Neural progenitor cell (in vitro differentiated cells): ENCODE results near the gene ZSCAN10.

Source experiments
- EZH2 ChIP-seq: fragments of 200-600 bp; sonication (generic); IDR thresholded peaks from 2 replicates; pipeline ENCODE4 v1.6.1; 2017; ENCODE audit warnings: antibody characterized with exemption, mild to moderate bottlenecking, moderate library complexity
- EZH2phosphoT487 ChIP-seq: fragments of 200-600 bp; sonication (generic); IDR thresholded peaks from 2 replicates; pipeline ENCODE4 v1.6.1; 2017; ENCODE audit warnings: antibody characterized with exemption
- TF ChIP-seq, protein P1 (sequence below): fragments of 200-600 bp; sonication (generic); IDR thresholded peaks from 2 replicates; pipeline ENCODE4 v1.5.1; 2017; ENCODE audit warnings: antibody characterized with exemption, mild to moderate bottlenecking

DNA sequence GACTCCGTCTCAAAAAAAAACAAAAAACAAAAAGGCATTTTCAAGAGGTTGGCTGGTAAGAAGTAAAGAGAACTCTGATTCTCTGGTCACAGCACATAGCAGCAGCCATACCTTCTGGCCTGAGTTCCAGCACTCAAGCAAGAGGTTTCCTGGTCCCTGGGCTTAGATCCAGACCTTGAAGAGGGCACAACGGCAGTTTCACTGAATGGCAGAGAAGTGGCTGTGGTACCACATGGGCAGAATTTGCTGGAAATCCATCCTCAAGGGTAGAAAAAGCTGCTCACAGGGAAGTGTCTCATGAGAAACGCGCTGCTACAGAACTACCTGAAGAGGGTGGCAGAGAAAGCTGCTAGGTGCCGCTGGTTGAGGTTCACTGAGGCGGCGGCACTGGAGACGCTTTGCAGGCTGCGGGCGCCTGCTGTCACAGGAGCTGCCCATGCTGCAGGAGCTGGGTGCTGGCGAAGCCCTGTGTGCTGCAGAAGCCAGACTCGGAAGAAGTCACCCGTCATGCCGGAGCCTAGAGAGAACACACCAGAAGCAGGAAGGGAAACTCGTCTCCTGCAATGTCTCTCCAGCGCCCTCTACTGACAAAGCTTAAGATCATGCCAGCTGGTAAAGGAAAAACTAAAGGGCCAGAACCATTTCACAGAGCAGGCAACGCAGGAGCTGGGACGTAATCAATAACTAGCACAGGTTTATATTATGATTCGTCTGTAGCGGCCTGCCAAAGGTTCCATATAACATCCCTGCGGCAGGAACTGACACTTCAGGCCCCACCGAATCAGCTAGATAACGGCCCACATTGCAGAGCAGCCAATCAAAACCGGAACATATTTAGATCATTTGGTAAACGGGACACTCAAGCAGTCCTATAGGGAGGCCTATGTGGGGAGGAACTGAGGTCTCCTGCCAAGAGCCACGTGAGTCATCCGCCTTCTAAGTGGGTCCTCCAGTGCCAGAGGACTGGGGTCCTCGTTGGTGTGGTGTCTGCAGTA is 30.3 kb upstream of the ZSCAN10 start:
- TF ChIP-seq EZH2 = no peak
- TF ChIP-seq, protein P1, sequence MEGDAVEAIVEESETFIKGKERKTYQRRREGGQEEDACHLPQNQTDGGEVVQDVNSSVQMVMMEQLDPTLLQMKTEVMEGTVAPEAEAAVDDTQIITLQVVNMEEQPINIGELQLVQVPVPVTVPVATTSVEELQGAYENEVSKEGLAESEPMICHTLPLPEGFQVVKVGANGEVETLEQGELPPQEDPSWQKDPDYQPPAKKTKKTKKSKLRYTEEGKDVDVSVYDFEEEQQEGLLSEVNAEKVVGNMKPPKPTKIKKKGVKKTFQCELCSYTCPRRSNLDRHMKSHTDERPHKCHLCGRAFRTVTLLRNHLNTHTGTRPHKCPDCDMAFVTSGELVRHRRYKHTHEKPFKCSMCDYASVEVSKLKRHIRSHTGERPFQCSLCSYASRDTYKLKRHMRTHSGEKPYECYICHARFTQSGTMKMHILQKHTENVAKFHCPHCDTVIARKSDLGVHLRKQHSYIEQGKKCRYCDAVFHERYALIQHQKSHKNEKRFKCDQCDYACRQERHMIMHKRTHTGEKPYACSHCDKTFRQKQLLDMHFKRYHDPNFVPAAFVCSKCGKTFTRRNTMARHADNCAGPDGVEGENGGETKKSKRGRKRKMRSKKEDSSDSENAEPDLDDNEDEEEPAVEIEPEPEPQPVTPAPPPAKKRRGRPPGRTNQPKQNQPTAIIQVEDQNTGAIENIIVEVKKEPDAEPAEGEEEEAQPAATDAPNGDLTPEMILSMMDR = peak; percentile 88
- no peak for TF ChIP-seq EZH2phosphoT487
